K562 (cell line): ENCODE data around the gene PGBD1. TPM values are rescaled to one million over a fixed set of nuclear protein-coding genes. Genes with fewer than 3 reads are reported as not detected.
A peak's percentile ranks its signal among the peaks of the same experiment; 100 is the strongest.

ENCODE experiments used
- ARHGAP35 ChIP-seq: fragments of 450-650 bp; IDR thresholded peaks from 2 replicates; pipeline ENCODE4 v1.6.1; 2018; ENCODE audit not compliant: partially characterized antibody
- BACH1 ChIP-seq: fragments of 200-800 bp; sonication (Bioruptor generic); IDR thresholded peaks from 2 replicates; pipeline ENCODE4 v1.6.1; 2016; ENCODE audit warnings: missing genetic modification characterization, missing compliant biosample characterization
- BDP1 ChIP-seq: IDR thresholded peaks from 3 replicates; pipeline ENCODE4 v1.6.1; 2011; ENCODE audit not compliant: insufficient read length, insufficient read depth
- ELF4 ChIP-seq: fragments of 450-650 bp; formaldehyde crosslinking; IDR thresholded peaks from 2 replicates; pipeline ENCODE4 v1.4.0; 2022; ENCODE audit warnings: missing genetic modification characterization
- ETS2 ChIP-seq: IDR thresholded peaks from 2 replicates; pipeline ENCODE4 v1.6.1; 2016; ENCODE audit warnings: borderline replicate concordance, missing genetic modification characterization, mild to moderate bottlenecking, moderate library complexity, missing compliant biosample characterization; ENCODE audit not compliant: poor library complexity, severe bottlenecking
- GABPB1 ChIP-seq: sonication (generic); formaldehyde crosslinking; IDR thresholded peaks from 2 replicates; pipeline ENCODE4 v1.8.0; 2022; ENCODE audit warnings: mild to moderate bottlenecking, missing genetic modification reagents
- HDAC3 ChIP-seq: fragments of 450-650 bp; IDR thresholded peaks from 2 replicates; pipeline ENCODE4 v1.6.1; 2018; ENCODE audit warnings: borderline replicate concordance, mild to moderate bottlenecking, moderate library complexity; ENCODE audit not compliant: partially characterized antibody
- HIVEP1 ChIP-seq: fragments of 250-450 bp; sonication (Bioruptor Pico); IDR thresholded peaks from 2 replicates; pipeline ENCODE4 v1.4.0; 2020; ENCODE audit warnings: mild to moderate bottlenecking
- HMG20B ChIP-seq: fragments of 250-450 bp; sonication (Bioruptor Pico); IDR thresholded peaks from 2 replicates; pipeline ENCODE4 v1.5.0; 2021; ENCODE audit warnings: mild to moderate bottlenecking
- HOXB6 ChIP-seq: fragments of 250-450 bp; sonication (Bioruptor Pico); IDR thresholded peaks from 2 replicates; pipeline ENCODE4 v1.5.1; 2022; ENCODE audit warnings: mild to moderate bottlenecking, borderline replicate concordance
- KAT7 ChIP-seq: sonication (generic); formaldehyde crosslinking; IDR thresholded peaks from 2 replicates; pipeline ENCODE4 v1.8.0; 2022; ENCODE audit warnings: missing genetic modification reagents, mild to moderate bottlenecking, borderline replicate concordance
- KDM2B ChIP-seq: fragments of 250-450 bp; sonication (Bioruptor Pico); IDR thresholded peaks from 2 replicates; pipeline ENCODE4 v1.8.0; 2021; ENCODE audit warnings: mild to moderate bottlenecking, moderate library complexity
- NELFE ChIP-seq: IDR thresholded peaks from 2 replicates; pipeline ENCODE4 v1.6.1; 2011; ENCODE audit warnings: mild to moderate bottlenecking; ENCODE audit not compliant: insufficient read depth, insufficient read length
- PHF20 ChIP-seq: fragments of 450-650 bp; IDR thresholded peaks from 2 replicates; pipeline ENCODE4 v1.6.1; 2018; ENCODE audit not compliant: partially characterized antibody
- SP1 ChIP-seq: sonication (generic); formaldehyde crosslinking; IDR thresholded peaks from 2 replicates; pipeline ENCODE4 v1.8.1; 2022; ENCODE audit warnings: mild to moderate bottlenecking, missing genetic modification reagents
- TAF7 ChIP-seq: fragments of 450-650 bp; IDR thresholded peaks from 2 replicates; pipeline ENCODE4 v1.6.1; 2016; ENCODE audit warnings: missing genetic modification characterization, missing compliant biosample characterization
- TCFL5 ChIP-seq: fragments of 250-450 bp; sonication (Bioruptor Pico); conservative IDR thresholded peaks from 2 replicates; pipeline ENCODE4 v1.6.1; 2021; ENCODE audit warnings: mild to moderate bottlenecking, moderate library complexity, matching md5 sums
- ZNF224 ChIP-seq: sonication (generic); formaldehyde crosslinking; IDR thresholded peaks from 2 replicates; pipeline ENCODE4 v1.8.0; 2022; ENCODE audit warnings: mild to moderate bottlenecking, missing genetic modification reagents
- ZNF699 ChIP-seq: fragments of 250-450 bp; sonication (Bioruptor Pico); IDR thresholded peaks from 2 replicates; pipeline ENCODE4 v1.8.0; 2021; ENCODE audit warnings: mild to moderate bottlenecking, moderate library complexity; ENCODE audit not compliant: insufficient replicate concordance
- polyA plus RNA-seq, 8 experiments: library from polyadenylated mRNA; depleted of rRNA in 4 of 8; stranded (reverse) in 5 of 8; unstranded in 3 of 8; fragments of >200 nt; fragmentation: Nextera tagmentation in 2 of 8; fragmentation: Illumina TruSeq in 1 of 8; extraction: Ambion mirVana in 2 of 8; extraction: Trizol in 1 of 8; gene quantifications; 2 replicates each; pipeline versions ENCODE4 v1.2.1 to v1.2.3, GENCODE V29; 2011 to 2014; ENCODE audit warnings: inconsistent platforms in 1 of 8, missing spikeins in 1 of 8
- total RNA-seq, 7 experiments: library from RNA; depleted of rRNA in 6 of 7; stranded (reverse); fragments of >200 nt in 6 of 7; fragmentation: Illumina TruSeq in 2 of 7; extraction: Trizol in 2 of 7; gene quantifications; 2 replicates each; pipeline versions ENCODE4 v1.2.1 to v1.2.3, GENCODE V29; 2011 to 2021; ENCODE audit warnings: low replicate concordance in 1 of 7
- TF ChIP-seq, protein P1 (sequence below): fragments of 450-650 bp; conservative IDR thresholded peaks from 2 replicates; pipeline ENCODE4 v1.6.1; 2016; ENCODE audit warnings: missing genetic modification characterization, low read depth, mild to moderate bottlenecking, control low read depth, missing compliant biosample characterization
- TF ChIP-seq, protein P2 (sequence below): fragments of 450-650 bp; IDR thresholded peaks from 2 replicates; pipeline ENCODE4 v1.6.1; 2017; ENCODE audit warnings: mild to moderate bottlenecking, moderate library complexity
- TF ChIP-seq, protein P3 (sequence below): IDR thresholded peaks from 2 replicates; pipeline ENCODE4 v1.6.1; 2011; ENCODE audit not compliant: insufficient read length; ENCODE audit errors: extremely low read depth
- TF ChIP-seq, protein P4 (sequence below): sonication (generic); formaldehyde crosslinking; IDR thresholded peaks from 2 replicates; pipeline ENCODE4 v1.9.0; 2022; ENCODE audit warnings: mild to moderate bottlenecking, missing genetic modification reagents
- TF ChIP-seq, protein P5 (sequence below): fragments of 250-450 bp; sonication (Bioruptor Pico); IDR thresholded peaks from 2 replicates; pipeline ENCODE4 v1.5.0; 2021

The PGBD1 gene
- total and polyA plus RNA-seq, 9 of the 15 experiments (the other 6 are each of a cell fraction or from before 2014, with no cell fraction given), result 3.3 to 9.0 (median 7.3) TPM

DNA sequence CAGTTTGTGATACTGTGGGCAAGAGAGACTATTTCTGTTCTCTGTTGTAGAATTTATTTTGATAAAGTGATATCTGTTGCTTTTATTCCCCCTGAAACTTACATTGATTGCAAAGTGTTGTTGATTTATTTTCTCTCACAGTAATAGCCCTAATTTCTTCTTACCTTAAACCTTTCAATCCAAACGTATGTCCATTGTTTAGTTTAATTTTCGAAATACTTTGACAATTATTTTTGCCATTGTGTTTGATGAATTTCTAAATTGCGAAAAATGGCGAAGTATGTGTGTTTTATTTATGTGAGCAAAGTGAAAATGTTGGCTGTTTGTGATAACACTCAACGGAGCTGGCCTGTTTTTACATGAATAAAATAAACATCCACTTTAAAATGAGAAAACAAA is 14.8 kb upstream of the PGBD1 start (continued):
- TF ChIP-seq, protein P1, sequence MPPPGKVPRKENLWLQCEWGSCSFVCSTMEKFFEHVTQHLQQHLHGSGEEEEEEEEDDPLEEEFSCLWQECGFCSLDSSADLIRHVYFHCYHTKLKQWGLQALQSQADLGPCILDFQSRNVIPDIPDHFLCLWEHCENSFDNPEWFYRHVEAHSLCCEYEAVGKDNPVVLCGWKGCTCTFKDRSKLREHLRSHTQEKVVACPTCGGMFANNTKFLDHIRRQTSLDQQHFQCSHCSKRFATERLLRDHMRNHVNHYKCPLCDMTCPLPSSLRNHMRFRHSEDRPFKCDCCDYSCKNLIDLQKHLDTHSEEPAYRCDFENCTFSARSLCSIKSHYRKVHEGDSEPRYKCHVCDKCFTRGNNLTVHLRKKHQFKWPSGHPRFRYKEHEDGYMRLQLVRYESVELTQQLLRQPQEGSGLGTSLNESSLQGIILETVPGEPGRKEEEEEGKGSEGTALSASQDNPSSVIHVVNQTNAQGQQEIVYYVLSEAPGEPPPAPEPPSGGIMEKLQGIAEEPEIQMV (tag), result no peak
- no peak for TF ChIP-seq GABPB1 (CRISPR knock-in tag)
- TF ChIP-seq KAT7 (CRISPR knock-in tag), result no peak
- no peak for TF ChIP-seq ETS2 (tag)
- no peak for TF ChIP-seq PHF20
- TF ChIP-seq TAF7 (tag), result no peak
- TF ChIP-seq SP1, result no peak
- TF ChIP-seq, protein P2, sequence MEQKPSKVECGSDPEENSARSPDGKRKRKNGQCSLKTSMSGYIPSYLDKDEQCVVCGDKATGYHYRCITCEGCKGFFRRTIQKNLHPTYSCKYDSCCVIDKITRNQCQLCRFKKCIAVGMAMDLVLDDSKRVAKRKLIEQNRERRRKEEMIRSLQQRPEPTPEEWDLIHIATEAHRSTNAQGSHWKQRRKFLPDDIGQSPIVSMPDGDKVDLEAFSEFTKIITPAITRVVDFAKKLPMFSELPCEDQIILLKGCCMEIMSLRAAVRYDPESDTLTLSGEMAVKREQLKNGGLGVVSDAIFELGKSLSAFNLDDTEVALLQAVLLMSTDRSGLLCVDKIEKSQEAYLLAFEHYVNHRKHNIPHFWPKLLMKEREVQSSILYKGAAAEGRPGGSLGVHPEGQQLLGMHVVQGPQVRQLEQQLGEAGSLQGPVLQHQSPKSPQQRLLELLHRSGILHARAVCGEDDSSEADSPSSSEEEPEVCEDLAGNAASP, result no peak
- TF ChIP-seq KDM2B (CRISPR knock-in tag), result no peak
- no peak for TF ChIP-seq ARHGAP35
- no peak for TF ChIP-seq ZNF699 (CRISPR knock-in tag)
- TF ChIP-seq ELF4, result no peak
- TF ChIP-seq BDP1, result no peak
- TF ChIP-seq HMG20B (CRISPR knock-in tag), result no peak
- no peak for TF ChIP-seq ZNF224 (CRISPR knock-in tag)
- no peak for TF ChIP-seq HOXB6 (CRISPR knock-in tag)
- TF ChIP-seq BACH1 (tag), result peak; percentile 58; the same call in 1 of the 2 replicates
- TF ChIP-seq, protein P3, sequence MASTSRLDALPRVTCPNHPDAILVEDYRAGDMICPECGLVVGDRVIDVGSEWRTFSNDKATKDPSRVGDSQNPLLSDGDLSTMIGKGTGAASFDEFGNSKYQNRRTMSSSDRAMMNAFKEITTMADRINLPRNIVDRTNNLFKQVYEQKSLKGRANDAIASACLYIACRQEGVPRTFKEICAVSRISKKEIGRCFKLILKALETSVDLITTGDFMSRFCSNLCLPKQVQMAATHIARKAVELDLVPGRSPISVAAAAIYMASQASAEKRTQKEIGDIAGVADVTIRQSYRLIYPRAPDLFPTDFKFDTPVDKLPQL, result no peak
- TF ChIP-seq, protein P4, sequence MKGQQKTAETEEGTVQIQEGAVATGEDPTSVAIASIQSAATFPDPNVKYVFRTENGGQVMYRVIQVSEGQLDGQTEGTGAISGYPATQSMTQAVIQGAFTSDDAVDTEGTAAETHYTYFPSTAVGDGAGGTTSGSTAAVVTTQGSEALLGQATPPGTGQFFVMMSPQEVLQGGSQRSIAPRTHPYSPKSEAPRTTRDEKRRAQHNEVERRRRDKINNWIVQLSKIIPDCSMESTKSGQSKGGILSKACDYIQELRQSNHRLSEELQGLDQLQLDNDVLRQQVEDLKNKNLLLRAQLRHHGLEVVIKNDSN (CRISPR knock-in tag), result no peak
- peak; percentile 37 for TF ChIP-seq HDAC3
- TF ChIP-seq, protein P5, sequence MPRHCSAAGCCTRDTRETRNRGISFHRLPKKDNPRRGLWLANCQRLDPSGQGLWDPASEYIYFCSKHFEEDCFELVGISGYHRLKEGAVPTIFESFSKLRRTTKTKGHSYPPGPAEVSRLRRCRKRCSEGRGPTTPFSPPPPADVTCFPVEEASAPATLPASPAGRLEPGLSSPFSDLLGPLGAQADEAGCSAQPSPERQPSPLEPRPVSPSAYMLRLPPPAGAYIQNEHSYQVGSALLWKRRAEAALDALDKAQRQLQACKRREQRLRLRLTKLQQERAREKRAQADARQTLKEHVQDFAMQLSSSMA, result no peak
- no peak for TF ChIP-seq HIVEP1 (CRISPR knock-in tag)
- no peak for TF ChIP-seq TCFL5 (CRISPR knock-in tag)
- no peak for TF ChIP-seq NELFE
- TF ChIP-seq, all 486 proteins: peak for 13
